ENCODE measurements around the gene MYO5B.

DNA sequence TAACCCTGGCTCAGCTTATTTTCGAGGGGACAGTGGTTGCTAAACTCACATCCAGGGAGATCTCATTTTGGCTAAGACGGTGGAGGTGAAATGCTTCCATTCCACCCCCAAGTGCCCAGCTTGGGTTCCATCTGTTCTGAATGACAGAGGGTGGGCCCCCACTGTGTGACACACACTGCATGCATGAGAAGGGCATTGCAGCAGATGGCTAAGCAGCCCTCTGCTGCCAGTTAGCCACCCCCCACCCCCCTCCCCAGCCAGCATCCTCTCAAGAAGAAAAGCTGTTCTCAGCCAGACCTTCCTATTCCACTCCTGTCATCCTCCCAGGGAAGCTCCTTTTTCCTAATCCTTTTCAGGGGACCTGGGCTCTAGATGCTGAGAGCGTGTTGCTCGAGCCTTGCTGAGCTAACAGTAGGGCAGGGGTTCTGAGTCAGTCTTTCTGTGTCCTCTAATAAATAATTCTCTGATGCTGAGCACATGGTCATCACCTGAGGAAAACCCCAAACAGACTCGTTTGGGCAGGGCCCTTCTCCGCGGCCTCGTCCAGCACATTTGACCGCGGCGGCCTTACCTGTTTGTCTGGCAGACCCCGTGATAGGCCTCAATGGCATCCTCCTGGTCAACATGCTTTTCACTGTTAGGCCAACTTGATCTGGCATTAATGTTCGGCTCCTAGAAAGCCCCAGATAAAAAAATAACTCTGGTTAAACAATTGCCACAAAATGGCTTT is 332.1 kb downstream of the MYO5B start:
- TF ChIP-seq GATA2 (IDR thresholded peaks at IDR 0.05; ENCODE audit: low read depth, low read length) (no peak), GATA3 (IDR thresholded peaks at IDR 0.05; ENCODE audit: low read depth, low read length) (no peak)

Measured in SH-SY5Y (cell line).